PC-3 (cell line): Measurements from ENCODE around the gene U2SURP.

Experiments used
- CTCF ChIP-seq: fragments of 300-600 bp; sonication (generic); conservative IDR thresholded peaks from 2 replicates; pipeline ENCODE4 v1.5.1; 2017; ENCODE audit warnings: antibody characterized with exemption, low read depth, mild to moderate bottlenecking, low read length
- EZH2 ChIP-seq: fragments of 300-600 bp; sonication (generic); IDR thresholded peaks from one replicate; pipeline ENCODE4 v1.6.1; 2017; ENCODE audit warnings: antibody characterized with exemption, mild to moderate bottlenecking, low read length; ENCODE audit not compliant: unreplicated experiment
- EZH2phosphoT487 ChIP-seq: fragments of 300-600 bp; sonication (generic); IDR thresholded peaks from 2 replicates; pipeline ENCODE4 v1.6.1; 2018; ENCODE audit warnings: mild to moderate bottlenecking, antibody characterized with exemption, low read length, borderline replicate concordance

GRCh38 chr3:142965581-142965980, 35.8 kb upstream of the U2SURP start:
- TF ChIP-seq CTCF (no peak), EZH2 (no peak), EZH2phosphoT487 (no peak)
